Measurements from ENCODE around the gene CNKSR1.
A peak's percentile ranks its signal among the peaks of the same experiment; 100 is the strongest.

The CNKSR1 gene

GRCh38 chr1:26159743-26160039 lies 17.6 kb upstream of the CNKSR1 start:
- no peak for DNase-seq (ENCODE audit: low read depth in 1 of 2, low spot score in 1 of 2)

GRCh38 chr1:26160527-26161414 lies 16.5 kb upstream of the CNKSR1 start:
- no peak for DNase-seq (ENCODE audit: low read depth in 1 of 2, low spot score in 1 of 2)

- DNase-seq (ENCODE audit: low read depth in 1 of 2, low spot score in 1 of 2): peak in 1 of 2 donors; percentile 34
These were observed 15.7 kb upstream of the CNKSR1 start for GRCh38 chr1:26161415-26162219.

- DNase-seq (ENCODE audit: low read depth in 1 of 2, low spot score in 1 of 2): no peak
These were observed 15.0 kb upstream of the CNKSR1 start for GRCh38 chr1:26162220-26162709.

GRCh38 chr1:26163684-26164035 lies 13.6 kb upstream of the CNKSR1 start:
- DNase-seq (ENCODE audit: low read depth in 1 of 2, low spot score in 1 of 2): no peak

- peak; percentile 25 to 52 for DNase-seq (ENCODE audit: low read depth in 1 of 2, low spot score in 1 of 2)
These were observed 13.0 kb upstream of the CNKSR1 start for GRCh38 chr1:26164036-26164860.

- DNase-seq (ENCODE audit: low read depth in 1 of 2, low spot score in 1 of 2): no peak
These were observed 12.1 kb upstream of the CNKSR1 start for GRCh38 chr1:26164861-26165842.

- DNase-seq (ENCODE audit: low read depth in 1 of 2, low spot score in 1 of 2): no peak
These were observed 10.5 kb upstream of the CNKSR1 start for GRCh38 chr1:26166719-26167281.

- no peak for DNase-seq (ENCODE audit: low read depth in 1 of 2, low spot score in 1 of 2)
These were observed 8.7 kb upstream of the CNKSR1 start, which contains the start of gene C1orf232 for GRCh38 chr1:26168410-26169197. Gene C1orf232, minus strand, starts transcription at chr1:26168963. Its CDS starts 464 bp downstream, at chr1:26168499.

- no peak for DNase-seq (ENCODE audit: low read depth in 1 of 2, low spot score in 1 of 2)
These were observed 8.1 kb upstream of the CNKSR1 start for GRCh38 chr1:26169198-26169554.

- peak; percentile 74 to 85 for DNase-seq (ENCODE audit: low read depth in 1 of 2, low spot score in 1 of 2)
These were observed 7.4 kb upstream of the CNKSR1 start, which contains the start of gene ZNF593 for GRCh38 chr1:26169669-26170471. Gene ZNF593, plus strand, starts transcription at chr1:26169908. Its CDS starts 76 bp downstream, at chr1:26169984.

GRCh38 chr1:26170472-26170821 lies 6.8 kb upstream of the CNKSR1 start:
- DNase-seq (ENCODE audit: low read depth in 1 of 2, low spot score in 1 of 2): no peak

GRCh38 chr1:26171084-26172072 lies 5.9 kb upstream of the CNKSR1 start, which contains the start of gene ZNF593OS:
Gene ZNF593OS, minus strand, starts transcription at chr1:26171832. Its CDS starts 171 bp downstream, at chr1:26171661.
- DNase-seq (ENCODE audit: low read depth in 1 of 2, low spot score in 1 of 2): no peak

GRCh38 chr1:26175346-26175745 lies 1.9 kb upstream of the CNKSR1 start:
- no peak for DNase-seq (ENCODE audit: low read depth in 1 of 2, low spot score in 1 of 2)

GRCh38 chr1:26180010-26180506 lies 2.8 kb downstream of the CNKSR1 start:
- no peak for DNase-seq (ENCODE audit: low read depth in 1 of 2, low spot score in 1 of 2)

GRCh38 chr1:26181586-26182382 lies 4.5 kb downstream of the CNKSR1 start:
- DNase-seq (ENCODE audit: low read depth in 1 of 2, low spot score in 1 of 2): no peak
